Osteoblast (primary cell): Measurements from ENCODE around the gene DIAPH2. TPM values are rescaled to one million over a fixed set of nuclear protein-coding genes. Genes with fewer than 3 reads are reported as not detected.

Source experiments
- DNase-seq: peaks from one replicate; pipeline ENCODE4 v3.0.0; 2011; ENCODE audit warnings: low spot score, mixed read lengths; ENCODE audit not compliant: insufficient read length; ENCODE audit errors: missing footprints
- H2AFZ ChIP-seq: 2 replicates; pipeline ENCODE4 v1.6.0; 2011; ENCODE audit warnings: mild to moderate bottlenecking, low read length
- H3K27ac ChIP-seq: 2 replicates; pipeline ENCODE4 v1.5.1; 2011; ENCODE audit warnings: mild to moderate bottlenecking, low read depth, low read length, moderate library complexity
- H3K27me3 ChIP-seq: 2 replicates; pipeline ENCODE4 v1.6.0; 2012; ENCODE audit warnings: mild to moderate bottlenecking, control low read depth, inconsistent platforms, low read length, moderate library complexity; ENCODE audit not compliant: insufficient read depth
- H3K36me3 ChIP-seq: 2 replicates; pipeline ENCODE4 v1.5.1; 2011; ENCODE audit warnings: mild to moderate bottlenecking, low read length, control low read depth, moderate library complexity; ENCODE audit not compliant: insufficient read depth
- H3K4me1 ChIP-seq: 2 replicates; pipeline ENCODE4 v1.5.1; 2011; ENCODE audit warnings: mild to moderate bottlenecking, low read length, control low read depth, moderate library complexity; ENCODE audit not compliant: insufficient read depth
- H3K4me2 ChIP-seq: 2 replicates; pipeline ENCODE4 v1.6.0; 2011; ENCODE audit warnings: mild to moderate bottlenecking, low read length; ENCODE audit not compliant: insufficient read depth
- H3K4me3 ChIP-seq: fragments of 200-600 bp; sonication (generic); 3 replicates; pipeline ENCODE4 v1.5.1; 2012; ENCODE audit warnings: mild to moderate bottlenecking, low read length, inconsistent platforms; ENCODE audit not compliant: insufficient read depth
- H3K79me2 ChIP-seq: 2 replicates; pipeline ENCODE4 v1.6.0; 2012; ENCODE audit warnings: mild to moderate bottlenecking, low read length, control low read depth, inconsistent platforms; ENCODE audit not compliant: insufficient read depth
- H3K9me3 ChIP-seq: 2 replicates; pipeline ENCODE4 v1.5.1; 2011; ENCODE audit warnings: low read depth, low read length, control low read depth
- H4K20me1 ChIP-seq: 2 replicates; pipeline ENCODE4 v1.6.0; 2012; ENCODE audit warnings: mild to moderate bottlenecking, low read length, control low read depth; ENCODE audit not compliant: insufficient read depth
- CTCF ChIP-seq: IDR thresholded peaks from 2 replicates; pipeline ENCODE4 v1.5.1; 2011; ENCODE audit warnings: mild to moderate bottlenecking, low read depth, low read length, moderate library complexity; ENCODE audit errors: extremely low read depth
- total RNA-seq: library from RNA; depleted of rRNA; stranded (reverse); fragments of >200 nt; gene quantifications from 2 replicates; pipeline ENCODE4 v1.2.3, GENCODE V29; 2012

DIAPH2 gene
- total RNA-seq, 1 donor = 21.0 TPM

- no peak for DNase-seq
- H3K27ac ChIP-seq = no peak overlapping the region
- no peaks in the 10 kb centered on the region for H3K36me3 ChIP-seq
- no peaks in the 10 kb centered on the region for H4K20me1 ChIP-seq
- H3K4me3 ChIP-seq = no peak overlapping the region
- no peak overlapping the region for H3K4me2 ChIP-seq
- no peaks in the 10 kb centered on the region for H3K4me1 ChIP-seq
- H2AFZ ChIP-seq = no peak overlapping the region
- TF ChIP-seq CTCF = no peak
- no peaks in the 10 kb centered on the region for H3K27me3 ChIP-seq
- H3K79me2 ChIP-seq = no peaks in the 10 kb centered on the region
- no peaks in the 10 kb centered on the region for H3K9me3 ChIP-seq
Observed at GRCh38 chrX:97167333-97167732, 482.7 kb downstream of the DIAPH2 start.

GRCh38 chrX:97168646-97169045 is 484.0 kb downstream of the DIAPH2 start:
- no peak for TF ChIP-seq CTCF
- no peak overlapping the region for H3K4me3 ChIP-seq
- no peaks in the 10 kb centered on the region for H4K20me1 ChIP-seq
- no peaks in the 10 kb centered on the region for H3K36me3 ChIP-seq
- no peaks in the 10 kb centered on the region for H3K9me3 ChIP-seq
- H3K4me2 ChIP-seq = no peak overlapping the region
- H3K27ac ChIP-seq = no peak overlapping the region
- H3K79me2 ChIP-seq = no peaks in the 10 kb centered on the region
- no peaks in the 10 kb centered on the region for H3K4me1 ChIP-seq
- no peaks in the 10 kb centered on the region for H3K27me3 ChIP-seq
- no peak overlapping the region for H2AFZ ChIP-seq
- no peak for DNase-seq

- no peaks in the 10 kb centered on the region for H3K27me3 ChIP-seq
- H4K20me1 ChIP-seq = no peaks in the 10 kb centered on the region
- H3K79me2 ChIP-seq = no peaks in the 10 kb centered on the region
- H3K4me3 ChIP-seq = no peak overlapping the region
- DNase-seq = peak; percentile 46
- no peak overlapping the region for H3K4me2 ChIP-seq
- no peaks in the 10 kb centered on the region for H3K36me3 ChIP-seq
- H3K4me1 ChIP-seq = no peaks in the 10 kb centered on the region
- TF ChIP-seq CTCF = no peak
- H3K27ac ChIP-seq = no peak overlapping the region
- H2AFZ ChIP-seq = no peak overlapping the region
- no peaks in the 10 kb centered on the region for H3K9me3 ChIP-seq
Observed at GRCh38 chrX:97175147-97175546, 490.5 kb downstream of the DIAPH2 start.

DNA sequence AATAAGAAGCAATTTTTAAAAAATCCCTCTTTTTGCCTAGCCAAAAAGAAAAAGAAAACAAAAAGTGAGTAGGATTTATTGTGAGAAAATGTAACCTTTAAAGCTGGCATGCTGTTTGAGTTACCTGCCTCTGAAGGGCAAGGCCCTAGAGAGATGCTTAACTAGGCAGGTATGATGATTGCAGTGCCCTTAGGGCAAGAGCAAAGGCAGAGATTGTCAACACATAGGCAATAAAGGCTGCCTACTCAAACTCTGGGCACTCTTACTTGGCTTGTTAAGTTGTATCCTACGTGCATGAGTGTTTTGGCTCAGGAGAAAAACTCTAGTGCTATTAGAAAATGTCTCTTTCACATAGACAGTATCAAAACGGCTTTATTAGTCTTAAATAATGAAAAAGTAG is 505.0 kb downstream of the DIAPH2 start:
- Histone ChIP-seq H3K79me2 (no peaks in the 10 kb centered on the region), H3K36me3 (no peaks in the 10 kb centered on the region), H3K4me1 (no peaks in the 10 kb centered on the region), H3K27ac (no peak overlapping the region), H3K27me3 (no peaks in the 10 kb centered on the region), H2AFZ (no peak overlapping the region), H4K20me1 (no peaks in the 10 kb centered on the region), H3K4me2 (no peak overlapping the region), H3K4me3 (no peak overlapping the region), H3K9me3 (no peaks in the 10 kb centered on the region)
- TF ChIP-seq CTCF = no peak
- no peak for DNase-seq
